Progenitor cell of endocrine pancreas (in vitro differentiated cells): ENCODE data around the gene C2orf72. TPM values are rescaled to one million over a fixed set of nuclear protein-coding genes. Genes with fewer than 3 reads are reported as not detected.

Source experiments
- DNase-seq: peaks from one replicate; pipeline ENCODE4 v3.0.0; 2021; ENCODE audit warnings: low spot score; ENCODE audit not compliant: unreplicated experiment
- H3K27ac Mint-ChIP-seq: 2 replicates; pipeline ENCODE4 v1.8.0; 2021; ENCODE audit warnings: mild to moderate bottlenecking, moderate library complexity, mixed read lengths
- H3K27me3 Mint-ChIP-seq: 2 replicates; pipeline ENCODE4 v1.8.0; 2021; ENCODE audit warnings: mixed read lengths
- H3K36me3 Mint-ChIP-seq: 2 replicates; pipeline ENCODE4 v1.8.0; 2022; ENCODE audit warnings: mixed read lengths; ENCODE audit not compliant: insufficient read depth
- H3K4me1 Mint-ChIP-seq: 2 replicates; pipeline ENCODE4 v1.8.0; 2021; ENCODE audit warnings: low read depth, mixed read lengths
- H3K4me3 Mint-ChIP-seq: 2 replicates; pipeline ENCODE4 v1.8.0; 2021; ENCODE audit warnings: low read depth, mild to moderate bottlenecking, moderate library complexity, mixed read lengths
- H3K9me3 Mint-ChIP-seq: 2 replicates; pipeline ENCODE4 v1.8.0; 2021; ENCODE audit warnings: low read depth, mixed read lengths
- CTCF ChIP-seq: fragments of 200-600 bp; sonication (generic); IDR thresholded peaks from one replicate; pipeline ENCODE4 v1.5.0; 2021; ENCODE audit warnings: antibody characterized with exemption, mild to moderate bottlenecking; ENCODE audit not compliant: unreplicated experiment
- total RNA-seq: library from RNA; stranded (reverse); gene quantifications from 2 replicates; pipeline ENCODE4 v1.2.1, GENCODE V29; 2021

C2orf72 gene
- total RNA-seq, 1 donor from 2014 or later, result 11.1 TPM

- no peak for TF ChIP-seq CTCF
- H3K27me3 Mint-ChIP-seq, result peaks cover 26% of the 10 kb centered on the region
- H3K9me3 Mint-ChIP-seq, result no peaks in the 10 kb centered on the region
- no peak overlapping the region for H3K27ac Mint-ChIP-seq
- peaks cover 16% of the 10 kb centered on the region for H3K4me1 Mint-ChIP-seq
- H3K36me3 Mint-ChIP-seq, result no peaks in the 10 kb centered on the region
- DNase-seq, result no peak
- no peak overlapping the region for H3K4me3 Mint-ChIP-seq
Observed at GRCh38 chr2:231033147-231034132, 3.9 kb upstream of the C2orf72 start.

GRCh38 chr2:231034291-231034882 lies 2.9 kb upstream of the C2orf72 start:
- Mint-ChIP-seq H3K9me3 (no peaks in the 10 kb centered on the region), H3K36me3 (no peaks in the 10 kb centered on the region), H3K27me3 (peaks cover 33% of the 10 kb centered on the region), H3K4me3 (no peak overlapping the region), H3K27ac (no peak overlapping the region), H3K4me1 (peaks cover 17% of the 10 kb centered on the region)
- DNase-seq, result no peak
- TF ChIP-seq CTCF, result no peak

GRCh38 chr2:231036131-231036530 lies 1.2 kb upstream of the C2orf72 start:
- H3K4me1 Mint-ChIP-seq, result peaks cover 17% of the 10 kb centered on the region
- no peak for TF ChIP-seq CTCF
- H3K9me3 Mint-ChIP-seq, result no peaks in the 10 kb centered on the region
- peaks cover 46% of the 10 kb centered on the region for H3K27me3 Mint-ChIP-seq
- H3K27ac Mint-ChIP-seq, result no peak overlapping the region
- no peak for DNase-seq
- H3K4me3 Mint-ChIP-seq, result peak overlapping the region; percentile 61
- peaks cover 4% of the 10 kb centered on the region for H3K36me3 Mint-ChIP-seq

GRCh38 chr2:231036578-231037106 lies 681 bp upstream of the C2orf72 start:
- Mint-ChIP-seq H3K9me3 (no peaks in the 10 kb centered on the region), H3K4me3 (peak overlapping the region; percentile 61), H3K27ac (no peak overlapping the region), H3K27me3 (peaks cover 46% of the 10 kb centered on the region), H3K36me3 (peaks cover 4% of the 10 kb centered on the region), H3K4me1 (peaks cover 17% of the 10 kb centered on the region)
- no peak for DNase-seq
- no peak for TF ChIP-seq CTCF

- Mint-ChIP-seq H3K4me1 (peaks cover 17% of the 10 kb centered on the region), H3K27me3 (peaks cover 41% of the 10 kb centered on the region), H3K27ac (no peak overlapping the region), H3K4me3 (peak overlapping the region; percentile 69), H3K36me3 (peaks cover 4% of the 10 kb centered on the region), H3K9me3 (no peaks in the 10 kb centered on the region)
- TF ChIP-seq CTCF, result peak; percentile 19
- DNase-seq, result no peak
Observed at GRCh38 chr2:231037731-231038482, 584 bp downstream of the C2orf72 start.
